Cerebellar nuclear complex (tissue), 1 donor: ENCODE measurements around the gene PLEKHA6.

ENCODE experiments used
- DNase-seq, 2 experiments: peaks; one replicate each; lab custom pipeline; 2025; lab: John Stamatoyannopoulos, UW

PLEKHA6 gene

DNA sequence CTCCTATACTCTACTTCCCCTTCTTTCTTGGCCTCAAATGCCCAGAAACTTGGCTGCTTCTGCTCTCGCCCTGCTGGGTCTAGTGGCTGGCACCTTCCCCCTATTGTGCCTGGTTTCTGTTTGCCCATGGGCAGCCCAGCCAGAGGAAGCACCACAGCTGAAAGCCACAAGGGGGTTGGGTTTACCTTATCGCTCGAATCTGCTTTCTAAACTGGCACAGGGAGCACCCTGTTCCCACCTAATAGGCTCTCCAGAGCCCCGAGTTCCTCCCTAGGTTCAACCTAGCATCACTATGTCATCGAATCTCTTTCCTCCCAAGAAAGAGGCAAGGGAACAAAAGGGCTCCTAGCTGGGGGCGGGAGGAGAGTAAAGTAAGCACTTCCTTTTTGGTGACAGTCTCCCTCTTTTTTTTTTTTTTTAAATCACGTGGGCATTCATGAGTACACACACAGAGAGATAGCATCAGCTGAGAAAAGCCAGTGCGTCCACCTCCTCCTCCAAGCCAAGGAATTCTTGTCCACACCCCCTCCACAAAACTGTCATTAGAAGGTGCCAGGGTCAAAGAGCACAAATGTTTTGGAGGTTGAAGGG, 72.8 kb downstream of the PLEKHA6 start:
- no peak for DNase-seq

DNA sequence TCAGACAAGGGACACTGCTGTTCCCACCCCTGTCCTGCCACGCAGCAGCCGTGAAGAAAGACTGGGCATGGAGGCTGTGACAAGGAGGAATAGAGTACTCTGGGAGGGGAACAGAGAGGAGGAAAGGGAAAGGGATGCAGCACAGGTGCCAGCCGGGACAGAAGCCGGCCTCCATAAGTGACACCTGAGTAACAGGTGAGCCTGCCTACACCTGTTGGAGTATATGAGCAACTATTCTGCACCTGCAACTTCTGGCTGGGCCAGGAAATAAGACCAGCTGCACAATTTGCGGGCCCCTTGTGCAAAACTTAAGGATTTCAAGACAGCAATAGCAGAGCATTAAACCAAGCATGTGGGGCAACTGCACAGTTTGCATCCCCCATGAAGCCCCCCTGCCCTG, 73.4 kb downstream of the PLEKHA6 start:
- no peak for DNase-seq

DNA sequence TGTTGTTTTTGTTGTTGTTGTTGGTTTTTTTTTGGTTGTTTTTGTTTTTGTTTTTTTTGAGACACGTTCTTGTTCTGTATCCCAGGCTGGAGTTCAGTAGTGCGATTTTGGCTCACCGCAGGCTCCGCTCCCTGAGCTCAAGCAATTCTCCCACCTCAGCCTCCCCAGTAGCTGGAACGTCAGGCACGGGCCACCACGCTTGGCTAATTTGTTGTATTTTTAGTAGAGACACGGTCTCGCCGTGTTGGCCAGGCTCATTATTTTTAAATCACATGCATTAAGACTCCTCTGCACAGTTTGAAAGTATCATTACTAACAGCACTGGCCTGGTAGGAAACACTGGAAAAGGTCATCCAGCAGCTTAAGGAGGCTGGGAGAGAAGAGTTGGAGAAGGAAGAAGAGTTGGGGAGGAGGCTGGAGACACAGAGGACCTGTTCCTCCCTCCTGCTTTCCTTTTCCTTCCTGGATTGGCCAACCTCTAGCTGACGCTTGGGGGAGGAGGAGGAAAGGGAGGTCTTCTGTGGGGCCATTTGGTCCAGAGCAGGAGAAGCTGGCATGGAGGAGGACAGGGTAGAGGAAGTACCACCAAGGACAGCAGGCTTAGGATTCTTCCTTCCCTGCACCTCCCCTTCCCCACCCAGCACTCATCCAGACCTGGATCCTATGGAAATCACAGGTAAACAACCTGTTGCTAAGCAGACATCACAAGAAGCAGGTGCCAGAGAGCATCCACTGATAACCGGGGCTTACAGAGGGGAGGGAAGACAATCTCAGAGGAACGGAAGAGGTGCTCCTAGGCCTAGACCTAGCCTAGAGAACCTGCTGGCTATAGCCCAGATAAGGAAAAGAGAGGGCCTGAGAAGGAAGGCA, 74.1 kb downstream of the PLEKHA6 start:
- no peak for DNase-seq

DNA sequence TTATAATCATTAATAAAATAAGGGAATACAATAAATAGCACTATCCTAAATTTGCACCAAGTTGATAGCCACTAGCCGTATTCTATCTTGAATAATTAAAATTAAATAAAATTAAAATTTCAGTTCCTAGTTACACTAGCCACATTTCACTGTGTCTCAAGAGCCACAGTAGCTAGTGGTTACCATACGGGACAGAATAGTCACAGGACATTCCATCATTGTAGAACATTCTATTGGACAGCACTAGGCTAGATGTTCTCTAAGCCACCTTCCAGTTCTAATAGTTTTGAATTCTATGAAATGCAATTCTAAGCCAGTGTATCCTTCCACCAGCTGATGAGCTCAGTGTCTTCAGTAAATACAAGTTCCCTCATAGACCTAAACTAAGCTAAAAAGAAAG, 74.8 kb downstream of the PLEKHA6 start:
- DNase-seq = no peak

DNA sequence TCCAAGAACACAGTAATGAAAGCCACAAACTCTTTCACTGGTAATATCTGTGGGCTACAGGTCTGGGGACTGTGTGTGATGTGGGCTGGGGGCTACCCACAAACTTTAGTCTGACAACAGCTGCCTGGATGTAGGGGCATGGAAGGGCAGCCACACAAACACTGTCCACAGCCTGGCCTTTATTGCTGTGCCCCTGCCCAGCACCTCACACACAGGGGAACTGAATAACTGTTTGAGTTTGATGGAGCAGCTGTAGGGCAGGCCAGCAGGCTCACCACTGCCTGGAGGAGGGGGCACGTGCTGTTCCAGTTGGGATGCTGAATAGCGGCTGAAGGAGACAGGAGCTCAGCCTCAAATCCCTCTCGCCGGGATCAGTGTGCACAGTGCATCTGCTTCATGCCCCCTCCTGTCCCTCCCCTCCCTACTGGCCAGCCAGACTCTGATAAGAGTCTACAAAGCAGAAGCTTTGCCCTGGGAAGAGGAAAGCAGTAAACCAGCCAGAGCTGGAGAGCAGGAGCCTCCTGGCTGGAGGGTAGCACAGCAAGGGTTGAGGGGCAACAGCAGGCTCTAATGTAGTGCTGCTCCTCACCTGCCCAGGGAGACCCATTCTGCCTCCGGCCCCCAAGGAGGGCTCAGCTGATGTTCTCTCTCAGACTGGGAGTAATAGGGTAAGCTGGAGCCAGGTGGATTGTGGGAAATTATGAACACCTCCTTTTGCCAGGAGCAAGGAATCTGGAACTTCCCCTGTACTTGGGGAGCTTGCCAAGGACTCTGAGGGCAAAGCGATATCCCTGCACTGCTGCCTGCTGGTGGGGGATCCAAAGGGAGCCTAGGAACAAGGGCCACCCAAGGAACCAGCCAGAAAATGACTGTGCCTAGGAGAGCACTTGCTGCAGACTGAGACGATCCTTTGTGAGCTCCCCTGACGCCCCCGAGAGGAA, 75.7 kb downstream of the PLEKHA6 start:
- DNase-seq = no peak

DNA sequence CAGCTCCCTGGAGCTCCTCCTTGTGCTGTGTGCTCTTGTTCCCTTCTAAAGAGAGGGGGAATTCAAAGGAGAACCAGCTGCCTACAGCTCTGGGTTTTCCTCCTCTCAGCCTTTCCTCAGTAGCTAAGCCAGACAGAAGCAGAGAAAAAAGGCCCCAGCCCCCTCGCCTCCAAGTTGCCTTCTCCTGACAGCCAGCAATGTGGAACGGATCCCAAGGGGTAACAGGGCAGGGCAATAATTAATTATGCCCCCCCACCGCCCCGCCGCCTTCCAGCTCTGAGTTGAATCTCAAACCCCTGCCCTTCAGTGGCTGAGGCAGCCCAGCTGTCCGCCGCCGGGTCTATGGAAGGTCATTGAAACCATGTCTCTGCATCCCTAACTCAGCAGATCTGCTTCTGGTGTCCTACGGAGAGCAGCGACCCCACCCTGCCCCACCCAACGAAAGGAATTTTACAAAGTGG, 76.9 kb downstream of the PLEKHA6 start:
- no peak for DNase-seq

DNA sequence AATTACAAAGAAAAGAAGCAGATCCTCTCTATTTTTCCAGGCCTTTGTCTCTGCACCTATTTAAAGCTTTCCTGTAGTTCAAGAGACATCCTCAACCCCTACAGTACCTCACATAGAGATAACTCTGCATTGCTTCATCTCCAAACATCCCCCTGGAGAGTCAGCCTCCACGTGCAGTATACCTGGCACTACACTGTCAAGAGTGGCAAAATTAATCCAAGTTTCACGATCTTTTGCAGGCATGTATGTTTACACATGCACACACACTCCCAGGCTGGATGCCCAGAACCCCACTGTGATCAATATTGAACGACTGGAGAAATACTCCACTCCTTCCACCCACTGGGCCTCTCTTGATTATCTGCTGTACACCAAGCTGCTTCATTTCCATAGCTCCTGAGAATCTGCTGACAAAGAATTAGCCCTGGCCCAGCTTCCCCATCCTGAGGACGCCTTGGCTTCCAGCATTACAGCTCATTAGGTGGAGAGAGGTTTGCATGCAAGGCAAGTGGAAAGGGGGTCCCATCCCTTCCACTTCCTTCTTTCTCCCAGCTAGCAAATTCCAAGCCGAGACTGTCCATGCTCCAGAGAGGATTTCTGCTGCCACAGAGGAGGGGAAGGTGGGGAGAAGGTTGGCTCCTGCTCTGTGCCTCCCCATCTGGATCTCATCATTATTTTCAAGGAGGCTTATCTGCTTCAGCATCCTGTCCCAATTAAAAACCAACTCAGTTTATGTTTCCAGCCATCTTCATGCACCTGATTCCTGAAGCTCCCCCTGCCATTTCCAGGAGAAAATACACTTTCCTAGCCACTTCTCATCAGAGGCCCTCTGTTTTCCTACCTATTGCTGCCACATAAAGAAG, 79.4 kb downstream of the PLEKHA6 start:
- no peak for DNase-seq

DNA sequence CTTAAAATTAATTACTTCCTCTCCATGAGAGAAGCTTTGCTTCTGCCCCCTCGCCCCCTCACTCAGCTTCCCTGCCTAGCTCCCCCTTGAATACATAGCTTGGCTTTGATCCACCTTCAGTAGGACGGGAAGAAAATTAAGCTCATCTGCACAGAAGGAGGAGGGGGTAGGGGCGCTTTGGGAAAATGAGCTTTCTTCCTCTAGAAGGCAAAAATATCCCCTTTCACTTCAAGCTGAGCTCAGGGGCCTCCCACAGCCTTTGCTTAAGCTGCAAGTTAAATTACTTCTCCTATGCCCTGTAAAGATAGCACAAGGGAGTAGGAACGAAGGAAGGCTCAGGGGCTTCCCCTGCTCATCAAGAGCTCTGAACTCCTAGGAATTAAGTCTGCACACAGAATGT, 80.8 kb downstream of the PLEKHA6 start:
- DNase-seq = no peak

DNA sequence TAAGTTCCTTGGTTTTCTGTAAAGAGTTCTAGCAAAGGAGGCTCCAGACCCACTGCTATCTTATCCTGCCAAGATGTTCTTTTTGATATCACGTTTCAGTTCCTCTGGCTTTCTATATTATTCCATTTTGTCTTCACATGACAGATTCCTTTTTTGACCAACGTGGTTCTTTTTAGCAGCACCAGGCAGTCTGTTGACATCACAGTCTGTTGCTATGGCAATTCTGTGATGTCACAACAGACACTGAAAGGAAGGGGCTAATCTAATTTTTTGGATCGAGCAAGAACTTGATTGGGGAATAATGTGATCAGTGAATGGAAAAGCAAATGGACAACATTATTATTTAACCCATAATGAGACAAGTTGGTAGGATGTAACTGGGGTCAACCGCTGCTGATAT, 81.5 kb downstream of the PLEKHA6 start:
- DNase-seq = no peak

DNA sequence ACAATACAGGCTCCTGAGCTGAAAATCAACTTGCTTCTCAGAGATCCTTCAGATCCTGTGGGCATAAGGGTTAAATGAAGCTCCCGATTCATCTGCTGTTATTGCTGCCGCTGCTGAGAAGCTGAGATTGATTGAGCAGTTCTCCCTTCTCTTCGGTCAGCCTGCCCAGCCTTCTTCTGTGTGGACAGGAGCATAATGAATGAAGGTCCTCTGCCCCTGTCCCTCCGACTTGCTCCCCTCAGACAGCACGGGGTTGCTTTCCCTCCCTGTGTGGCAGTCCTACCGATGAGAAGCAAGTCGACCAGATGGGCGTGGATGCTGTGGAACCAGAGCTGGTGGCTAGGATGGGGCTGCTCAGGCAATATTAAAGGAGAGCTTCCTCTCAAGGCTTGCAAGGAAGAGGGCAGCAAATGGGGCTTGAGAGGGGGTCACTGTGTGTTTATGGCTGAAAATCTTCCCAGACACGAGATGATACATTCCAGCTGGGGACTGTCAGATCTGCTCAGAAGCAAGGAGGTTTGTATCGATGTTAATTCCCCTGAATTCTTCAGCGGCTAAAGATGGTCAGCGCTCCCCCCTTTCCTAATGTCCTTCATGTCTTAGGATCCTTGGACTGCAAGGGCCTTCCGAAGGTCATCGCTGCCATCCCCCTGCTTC, 82.0 kb downstream of the PLEKHA6 start:
- no peak for DNase-seq

DNA sequence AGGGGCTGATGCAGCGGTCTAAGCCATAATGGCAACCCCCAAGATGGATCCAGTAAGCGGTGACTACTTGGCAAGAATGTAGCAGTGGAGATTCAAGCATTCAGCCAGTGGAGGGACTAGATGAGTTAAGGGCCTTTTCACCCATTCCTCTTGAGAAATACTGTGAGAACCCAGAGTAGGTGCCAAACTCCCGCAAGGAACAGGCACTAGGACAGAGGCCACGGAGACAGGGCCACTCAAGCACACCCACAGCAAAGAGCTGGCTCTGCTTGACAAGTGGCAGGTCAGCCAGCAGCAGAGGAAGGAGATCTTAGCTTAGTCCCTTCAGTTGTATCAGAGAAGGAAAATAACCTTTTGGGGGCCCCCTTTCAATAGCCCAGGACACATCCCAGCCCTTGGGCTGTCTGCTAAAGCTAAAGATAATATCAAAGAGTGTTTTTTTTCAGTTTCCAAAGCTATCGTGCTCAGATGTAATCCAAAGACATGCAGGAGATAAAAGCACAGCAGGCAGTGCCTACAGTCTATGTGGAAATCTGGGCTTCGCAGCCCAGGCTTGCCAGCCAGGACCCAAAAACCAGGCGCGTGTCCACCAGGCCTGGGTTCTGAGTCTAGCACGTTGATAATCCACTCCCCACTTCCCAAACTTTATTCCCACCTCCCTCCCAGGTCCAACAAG, 83.9 kb downstream of the PLEKHA6 start:
- no peak for DNase-seq

DNA sequence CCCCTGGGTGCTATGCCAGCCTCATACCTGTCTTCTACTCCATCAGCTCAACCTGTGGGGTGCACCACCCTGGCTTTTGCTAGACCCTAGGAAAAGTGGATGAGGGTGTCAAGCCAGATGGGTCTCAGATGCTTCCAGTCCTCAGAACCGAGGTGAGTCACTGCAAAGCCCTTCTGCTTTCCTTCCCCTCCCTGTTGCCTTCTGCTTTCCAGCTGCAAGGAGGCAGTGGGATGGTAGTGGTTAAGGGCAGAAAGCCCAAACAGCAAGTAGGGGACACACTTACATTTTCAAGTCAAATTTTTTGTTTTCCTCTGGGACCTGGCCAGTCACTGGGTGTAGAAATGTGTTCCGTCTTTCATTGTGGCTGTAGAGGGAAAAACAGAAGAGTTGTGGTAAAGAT, 85.3 kb downstream of the PLEKHA6 start:
- DNase-seq = no peak

DNA sequence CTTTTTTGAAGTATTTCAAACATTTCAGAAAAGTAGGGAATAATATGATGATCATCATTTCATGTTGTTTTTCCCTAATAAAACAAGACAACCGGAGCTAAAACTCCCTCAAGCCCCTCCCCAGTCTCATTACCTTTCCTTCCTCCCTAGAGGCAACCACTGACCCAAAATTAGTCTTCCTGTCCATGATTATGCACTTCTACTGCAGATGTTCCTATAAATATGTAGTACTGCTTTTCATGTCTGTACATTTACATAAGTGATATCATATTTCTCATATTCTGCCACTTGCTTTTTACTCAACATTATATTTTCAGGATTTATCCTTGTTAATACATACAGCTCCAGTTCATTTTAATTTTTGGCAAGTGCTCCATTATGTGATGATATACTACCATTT, 87.2 kb downstream of the PLEKHA6 start:
- DNase-seq = no peak

DNA sequence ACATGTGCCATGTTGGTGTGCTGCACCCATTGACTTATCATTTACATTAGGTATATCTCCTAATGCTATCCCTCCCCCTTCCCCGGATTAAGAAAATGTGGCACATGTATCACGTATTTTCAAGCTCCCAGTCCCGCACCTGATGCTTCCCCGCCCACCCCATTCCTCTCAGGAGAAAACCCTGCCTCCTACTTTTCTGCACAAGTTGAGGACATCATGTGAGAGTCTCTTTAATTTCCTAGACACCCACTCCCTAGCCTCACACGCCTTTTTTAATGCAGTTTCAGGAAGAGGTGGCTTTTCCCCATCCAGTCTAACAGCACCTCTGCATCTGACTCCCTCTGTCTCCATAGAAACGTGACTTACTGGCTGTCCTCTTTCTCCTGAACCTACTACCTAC, 87.8 kb downstream of the PLEKHA6 start:
- no peak for DNase-seq

DNA sequence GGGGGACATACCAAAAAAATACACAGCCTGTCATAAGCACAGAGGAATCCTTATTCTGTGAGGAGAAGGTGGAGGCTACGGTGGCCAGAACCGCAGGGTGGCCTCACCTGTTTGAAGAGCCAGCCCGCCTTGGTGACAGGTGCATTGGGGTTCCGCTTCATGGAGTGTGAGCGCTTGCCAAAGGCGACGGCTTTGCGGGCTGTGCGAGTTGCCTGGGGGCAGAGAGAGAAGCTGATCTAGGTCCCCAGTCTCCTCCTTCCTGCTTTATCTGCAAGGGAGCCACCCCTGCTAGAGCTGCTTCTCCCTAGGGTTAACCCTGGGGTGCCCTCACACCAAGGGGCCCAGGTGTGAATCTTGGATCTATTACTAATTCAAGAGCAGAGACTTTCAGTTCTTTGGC, 91.6 kb downstream of the PLEKHA6 start:
- DNase-seq = no peak

DNA sequence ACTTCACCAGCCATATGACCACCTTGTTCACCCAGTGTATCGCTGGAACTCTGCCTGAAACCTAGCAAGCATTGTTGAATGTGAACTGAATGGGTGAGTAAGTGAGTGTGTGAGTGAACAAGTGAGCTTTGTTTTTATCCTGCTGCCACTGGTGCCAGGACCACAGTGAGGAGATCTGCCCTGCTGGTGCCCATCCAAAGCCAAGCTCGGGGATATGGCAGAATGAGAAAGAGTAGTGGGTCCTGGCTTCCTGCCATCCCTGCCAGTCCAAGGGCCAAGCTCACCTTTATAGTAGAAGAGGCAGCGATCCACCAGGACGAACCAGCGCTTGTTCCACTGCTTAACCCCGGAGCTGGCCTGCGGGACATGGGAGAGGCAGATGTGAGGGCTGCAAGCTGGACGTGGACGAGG, 92.5 kb downstream of the PLEKHA6 start:
- no peak for DNase-seq

DNA sequence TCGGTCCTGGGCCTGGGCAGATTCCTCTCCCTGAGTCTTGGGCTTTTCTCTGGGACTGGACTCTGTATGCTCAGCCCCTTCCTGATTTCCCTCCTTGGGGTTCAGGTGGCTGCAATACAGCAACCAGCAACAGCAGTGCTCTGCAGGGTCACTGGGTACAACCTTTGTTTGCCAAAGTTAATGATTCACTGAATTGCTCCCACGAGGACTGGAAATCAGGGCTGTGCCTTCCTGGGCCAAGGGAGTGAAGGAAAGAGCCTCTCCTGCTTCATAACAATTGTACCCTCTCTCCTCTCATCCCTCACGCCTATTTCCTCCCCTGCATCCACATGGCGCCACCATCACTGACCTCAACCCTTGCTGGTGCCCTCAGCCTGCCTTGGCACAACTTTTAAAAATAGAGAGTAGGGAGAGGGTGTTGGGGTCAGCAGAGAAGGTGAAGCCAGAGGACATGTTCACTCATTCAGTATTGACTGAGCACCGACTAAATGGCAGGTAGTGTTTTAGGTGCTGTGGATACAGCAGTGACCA, 93.2 kb downstream of the PLEKHA6 start:
- no peak for DNase-seq

DNA sequence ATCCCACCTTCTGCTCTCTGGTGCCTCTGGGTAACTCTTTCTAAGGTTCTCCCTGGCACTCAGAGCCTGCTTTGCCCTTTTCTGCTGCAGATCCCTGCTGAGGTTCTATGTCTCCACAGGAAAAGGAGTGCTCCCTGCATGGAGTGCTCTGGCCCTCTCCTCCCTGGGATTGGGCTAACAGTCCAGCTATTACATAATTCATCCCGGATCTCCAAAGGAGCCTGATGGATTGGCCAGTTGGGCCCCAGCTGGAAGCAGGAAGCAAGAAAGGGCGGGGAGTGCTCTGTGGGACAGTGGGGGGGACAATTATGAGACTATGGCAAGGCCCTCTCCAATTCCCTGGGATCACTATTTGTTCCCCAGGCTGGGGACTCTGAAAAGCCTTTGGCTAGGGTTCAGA, 94.1 kb downstream of the PLEKHA6 start:
- peak in 1 of 2 experiments; percentile 39 for DNase-seq

DNA sequence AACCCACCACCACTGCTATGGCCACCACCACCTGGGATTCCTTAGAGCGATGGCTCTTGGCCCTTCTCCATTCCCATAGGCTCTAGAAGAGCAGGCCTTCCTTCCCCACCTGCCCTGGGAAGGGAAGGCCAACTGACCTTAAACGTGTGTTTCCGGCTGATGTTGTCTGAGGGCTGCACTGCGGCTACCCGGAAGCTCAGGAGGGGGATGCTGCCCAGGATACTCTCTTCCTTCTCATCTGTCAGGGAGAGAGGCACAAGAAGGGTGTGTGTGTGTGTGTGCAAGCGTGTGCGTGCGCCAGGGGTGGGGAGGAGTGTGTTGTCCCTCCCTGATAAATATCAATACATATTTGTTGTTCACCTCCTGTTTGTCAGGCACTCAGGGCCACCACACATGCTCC, 94.9 kb downstream of the PLEKHA6 start:
- no peak for DNase-seq

DNA sequence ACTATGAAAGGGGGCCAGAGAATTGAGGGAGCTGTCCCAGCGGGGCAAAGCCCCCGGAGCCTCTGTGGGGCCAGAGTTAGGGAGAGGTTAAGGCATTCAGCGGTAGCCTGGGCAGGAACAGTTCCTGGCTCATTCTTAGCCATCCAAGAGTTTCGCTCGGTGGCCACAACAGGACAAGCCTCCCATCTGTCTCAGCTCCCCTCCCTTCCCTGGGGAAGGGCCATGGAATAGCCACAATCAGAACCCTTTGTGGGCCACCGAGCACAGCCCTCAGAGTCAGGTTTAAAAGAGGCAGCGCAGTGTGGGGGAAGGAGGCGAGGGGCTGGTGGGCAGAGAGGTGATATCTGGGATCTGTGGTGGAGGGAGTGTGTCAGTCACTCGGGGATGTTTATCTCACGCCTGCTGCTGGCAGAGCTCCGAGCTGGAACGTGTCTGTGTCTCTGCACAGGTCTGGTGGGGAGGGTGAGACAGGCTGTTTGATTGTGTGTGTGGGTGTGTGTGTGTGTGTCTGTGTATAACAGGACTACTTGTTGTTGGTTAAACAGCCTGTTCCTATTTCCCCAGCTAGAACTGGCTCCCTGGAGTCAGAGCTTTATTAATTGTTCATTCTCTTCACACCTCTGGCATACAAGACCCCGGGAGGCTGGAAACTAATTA, 96.3 kb downstream of the PLEKHA6 start:
- no peak for DNase-seq
